OCI-LY1 (cell line): ENCODE data around the gene ZCCHC8.

Experiments
- EZH2 ChIP-seq: fragments of 200-600 bp; sonication (generic), shearing (Covaris generic); IDR thresholded peaks from 2 replicates; pipeline ENCODE4 v1.8.0; 2017; ENCODE audit warnings: borderline replicate concordance, mixed run types, mild to moderate bottlenecking, antibody characterized with exemption, low read length, moderate library complexity, mixed read lengths
- TF ChIP-seq, protein P1 (sequence below): fragments of 200-600 bp; sonication (generic), shearing (Covaris generic); IDR thresholded peaks from 2 replicates; pipeline ENCODE4 v1.5.1; 2017; ENCODE audit warnings: mild to moderate bottlenecking, antibody characterized with exemption, low read length, moderate library complexity, mixed read lengths

DNA sequence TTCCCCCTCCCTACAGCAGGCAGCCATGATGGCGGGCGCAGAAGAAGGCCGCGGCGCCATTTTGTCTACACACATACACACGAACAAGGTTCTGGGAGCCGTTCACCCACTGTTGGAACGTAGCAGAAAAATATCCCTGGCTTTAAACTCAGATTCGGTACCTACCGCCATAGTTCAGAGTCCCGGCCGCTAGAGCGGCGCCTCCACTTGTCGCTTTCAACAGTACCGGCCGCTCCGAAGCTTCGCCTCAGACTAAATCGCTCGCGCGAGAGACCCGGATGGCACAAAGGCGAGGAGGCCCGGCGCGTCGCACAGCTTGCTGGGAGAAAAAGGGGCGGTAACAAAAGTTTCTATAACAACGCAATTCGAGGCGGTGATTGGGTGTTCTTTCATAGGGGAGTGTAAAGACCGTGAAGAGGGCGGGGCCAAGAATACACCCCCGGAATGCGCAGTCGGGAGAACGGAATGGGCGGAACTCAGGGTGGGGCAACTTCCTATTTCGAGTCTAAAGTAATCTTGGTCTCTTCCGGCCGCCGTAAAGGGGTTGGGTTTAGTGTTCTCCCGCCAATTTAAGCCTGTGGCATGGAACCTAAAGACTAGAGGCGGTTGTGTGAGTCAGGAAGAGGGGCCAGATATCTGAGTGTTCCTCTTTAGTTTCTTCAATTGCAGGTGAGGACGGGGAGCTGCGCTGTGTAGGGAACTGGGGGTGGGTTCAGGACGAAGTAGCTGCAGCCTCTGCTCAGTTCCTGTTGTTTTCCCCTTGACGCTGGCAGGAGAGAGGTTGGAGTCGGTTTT lies 26.1 kb upstream of the ZCCHC8 start, which contains the start of the genes KNTC1 and RSRC2:
- TF ChIP-seq, protein P1, sequence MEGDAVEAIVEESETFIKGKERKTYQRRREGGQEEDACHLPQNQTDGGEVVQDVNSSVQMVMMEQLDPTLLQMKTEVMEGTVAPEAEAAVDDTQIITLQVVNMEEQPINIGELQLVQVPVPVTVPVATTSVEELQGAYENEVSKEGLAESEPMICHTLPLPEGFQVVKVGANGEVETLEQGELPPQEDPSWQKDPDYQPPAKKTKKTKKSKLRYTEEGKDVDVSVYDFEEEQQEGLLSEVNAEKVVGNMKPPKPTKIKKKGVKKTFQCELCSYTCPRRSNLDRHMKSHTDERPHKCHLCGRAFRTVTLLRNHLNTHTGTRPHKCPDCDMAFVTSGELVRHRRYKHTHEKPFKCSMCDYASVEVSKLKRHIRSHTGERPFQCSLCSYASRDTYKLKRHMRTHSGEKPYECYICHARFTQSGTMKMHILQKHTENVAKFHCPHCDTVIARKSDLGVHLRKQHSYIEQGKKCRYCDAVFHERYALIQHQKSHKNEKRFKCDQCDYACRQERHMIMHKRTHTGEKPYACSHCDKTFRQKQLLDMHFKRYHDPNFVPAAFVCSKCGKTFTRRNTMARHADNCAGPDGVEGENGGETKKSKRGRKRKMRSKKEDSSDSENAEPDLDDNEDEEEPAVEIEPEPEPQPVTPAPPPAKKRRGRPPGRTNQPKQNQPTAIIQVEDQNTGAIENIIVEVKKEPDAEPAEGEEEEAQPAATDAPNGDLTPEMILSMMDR, result no peak
- no peak for TF ChIP-seq EZH2
